SH-SY5Y (cell line): Measurements from ENCODE around the gene ARVCF.

ENCODE experiments used
- GATA2 ChIP-seq: IDR thresholded peaks from 2 replicates; pipeline ENCODE4 v1.6.1; 2011; ENCODE audit warnings: mild to moderate bottlenecking, low read depth, low read length
- GATA3 ChIP-seq: IDR thresholded peaks from 2 replicates; pipeline ENCODE4 v1.6.1; 2011; ENCODE audit warnings: low read depth, mild to moderate bottlenecking, low read length, moderate library complexity

The ARVCF gene

DNA sequence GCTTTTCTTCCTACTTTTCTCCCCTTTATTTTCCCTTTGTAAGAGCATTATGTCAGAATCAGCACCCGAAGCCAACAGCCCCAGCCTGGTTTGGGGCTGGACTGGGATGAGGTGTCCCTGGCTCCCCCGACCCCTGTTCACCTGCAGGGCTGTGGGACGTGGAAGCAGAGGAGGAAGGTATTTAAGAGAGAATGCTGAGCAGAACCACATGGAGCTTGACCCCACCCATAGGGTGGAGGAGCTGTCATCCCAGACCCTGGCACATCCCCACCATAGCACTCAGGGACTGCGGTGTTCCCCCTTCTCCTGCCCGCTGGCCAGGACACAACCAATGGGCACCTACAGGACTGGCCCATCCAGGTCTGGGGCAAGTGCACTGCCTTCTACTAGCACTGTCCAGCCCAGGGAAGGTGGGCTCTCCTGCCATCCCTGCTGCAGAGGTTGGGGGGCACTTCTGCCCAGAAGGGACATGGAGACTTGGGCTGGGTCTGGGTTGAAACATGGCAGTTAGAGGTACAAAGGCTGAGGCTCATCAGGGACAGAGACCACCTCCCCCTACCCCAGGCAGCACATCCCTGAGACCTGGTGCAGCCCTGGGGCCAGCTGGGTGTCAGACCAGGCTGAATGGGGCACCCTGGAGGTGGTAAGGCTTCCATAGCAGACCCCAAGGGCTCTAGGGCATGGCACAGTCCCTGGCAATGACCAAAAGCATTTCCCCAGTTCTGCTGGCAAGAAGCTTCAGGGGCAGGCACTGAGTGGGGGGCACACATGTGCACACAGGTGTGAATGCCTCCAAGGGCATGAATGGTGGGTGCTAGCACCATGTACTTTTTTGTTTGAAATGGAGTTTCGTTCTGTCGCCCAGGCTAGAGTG lies 23.9 kb upstream of the ARVCF start:
- TF ChIP-seq GATA2 (no peak), GATA3 (no peak)

DNA sequence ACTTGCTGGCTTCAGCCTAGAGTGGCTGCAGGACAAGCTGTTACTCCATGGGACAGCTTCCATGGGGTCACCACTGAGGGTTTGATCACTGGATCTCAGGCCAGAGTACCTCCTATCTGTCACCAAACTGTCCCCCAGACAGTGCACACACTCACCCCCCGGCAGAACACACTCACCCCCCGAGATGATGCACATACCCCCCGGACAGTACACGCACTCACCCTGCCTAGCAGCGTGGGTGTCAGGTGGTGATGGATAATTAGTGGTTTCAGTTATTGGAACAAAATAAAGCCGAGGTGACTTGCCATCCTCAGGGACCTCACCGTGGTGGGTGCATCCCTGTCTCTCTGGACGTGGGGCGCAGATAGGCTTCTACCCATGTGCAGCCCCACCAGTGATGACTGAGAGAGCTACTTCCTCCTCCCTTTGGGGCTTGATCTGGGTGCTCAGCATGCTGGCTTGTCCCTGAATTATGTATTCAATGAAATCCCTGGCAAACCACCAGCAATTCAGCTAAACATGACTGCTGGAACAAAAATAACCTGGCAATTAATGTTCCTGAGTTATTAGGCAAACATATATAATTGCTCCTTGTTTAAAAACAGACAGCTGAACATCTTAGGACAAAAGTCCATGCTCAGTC lies 23.2 kb upstream of the ARVCF start:
- TF ChIP-seq GATA2 (no peak), GATA3 (no peak)

GRCh38 chr22:20038574-20038973 lies 22.0 kb upstream of the ARVCF start:
- no peak for TF ChIP-seq GATA3
- TF ChIP-seq GATA2: no peak

GRCh38 chr22:20037419-20037818 lies 20.8 kb upstream of the ARVCF start:
- TF ChIP-seq GATA3 (no peak), GATA2 (no peak)

GRCh38 chr22:20036535-20037392 lies 20.1 kb upstream of the ARVCF start:
- no peak for TF ChIP-seq GATA2
- no peak for TF ChIP-seq GATA3

GRCh38 chr22:20036084-20036482 lies 19.5 kb upstream of the ARVCF start:
- TF ChIP-seq GATA3 (no peak), GATA2 (no peak)

DNA sequence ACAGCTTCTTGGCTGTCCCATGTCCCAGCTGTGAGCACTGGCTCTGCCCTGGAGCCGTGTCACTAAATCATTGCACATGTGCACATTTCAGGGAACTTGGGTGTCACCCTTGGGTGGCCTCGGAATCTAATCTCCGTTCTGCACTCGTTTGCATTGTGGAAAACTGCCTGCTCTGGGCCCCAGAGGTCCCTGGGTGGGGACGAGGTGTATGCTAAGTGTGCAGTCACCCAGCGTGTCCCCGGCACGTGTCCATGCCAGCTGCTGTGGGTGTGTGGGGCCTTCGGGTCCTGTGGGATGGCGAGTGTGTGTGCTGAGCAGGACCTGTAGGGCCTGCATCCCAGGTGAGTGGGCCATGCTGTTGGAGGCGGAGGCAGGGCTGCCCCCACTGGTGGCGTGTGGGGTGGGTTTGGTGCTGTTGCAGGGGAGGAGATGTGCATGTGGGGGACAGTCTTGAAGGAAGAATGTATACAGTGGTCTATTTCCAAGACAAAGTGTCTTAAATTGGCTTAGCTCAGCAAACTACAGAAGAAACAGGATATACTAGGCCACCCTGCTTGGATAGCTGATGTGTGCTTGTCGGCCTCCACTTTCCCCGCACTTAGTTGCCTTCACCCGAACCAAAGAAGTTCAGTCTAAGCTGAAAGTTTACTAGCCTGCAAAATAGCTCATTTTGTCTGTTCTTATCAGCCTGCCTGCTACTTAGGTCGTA lies 18.9 kb upstream of the ARVCF start:
- TF ChIP-seq GATA2 (no peak), GATA3 (no peak)

DNA sequence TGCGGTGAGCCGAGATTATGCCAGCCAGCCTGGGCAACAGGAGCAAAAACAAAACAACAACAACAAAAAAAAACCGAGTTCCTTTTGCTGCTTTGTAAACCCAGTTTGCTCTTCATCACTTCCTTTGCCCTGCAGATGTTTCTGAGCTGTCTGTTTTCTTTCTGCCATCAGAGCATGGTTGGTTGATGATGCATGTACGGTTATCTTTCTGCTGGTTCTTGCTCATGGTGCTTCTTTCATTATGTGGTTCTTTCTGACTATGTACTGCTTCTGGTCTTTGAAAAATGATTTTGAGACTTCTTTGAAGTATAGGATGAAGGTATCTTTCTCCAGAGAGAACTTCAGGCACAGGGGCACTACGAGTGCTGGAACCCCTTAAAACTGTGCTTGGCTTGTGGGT lies 17.5 kb upstream of the ARVCF start:
- TF ChIP-seq GATA2: no peak
- no peak for TF ChIP-seq GATA3

GRCh38 chr22:20033045-20033706 lies 16.6 kb upstream of the ARVCF start:
- no peak for TF ChIP-seq GATA3
- no peak for TF ChIP-seq GATA2

- TF ChIP-seq GATA2 (no peak), GATA3 (no peak)
Measured at GRCh38 chr22:20032407-20032991, 15.9 kb upstream of the ARVCF start.

DNA sequence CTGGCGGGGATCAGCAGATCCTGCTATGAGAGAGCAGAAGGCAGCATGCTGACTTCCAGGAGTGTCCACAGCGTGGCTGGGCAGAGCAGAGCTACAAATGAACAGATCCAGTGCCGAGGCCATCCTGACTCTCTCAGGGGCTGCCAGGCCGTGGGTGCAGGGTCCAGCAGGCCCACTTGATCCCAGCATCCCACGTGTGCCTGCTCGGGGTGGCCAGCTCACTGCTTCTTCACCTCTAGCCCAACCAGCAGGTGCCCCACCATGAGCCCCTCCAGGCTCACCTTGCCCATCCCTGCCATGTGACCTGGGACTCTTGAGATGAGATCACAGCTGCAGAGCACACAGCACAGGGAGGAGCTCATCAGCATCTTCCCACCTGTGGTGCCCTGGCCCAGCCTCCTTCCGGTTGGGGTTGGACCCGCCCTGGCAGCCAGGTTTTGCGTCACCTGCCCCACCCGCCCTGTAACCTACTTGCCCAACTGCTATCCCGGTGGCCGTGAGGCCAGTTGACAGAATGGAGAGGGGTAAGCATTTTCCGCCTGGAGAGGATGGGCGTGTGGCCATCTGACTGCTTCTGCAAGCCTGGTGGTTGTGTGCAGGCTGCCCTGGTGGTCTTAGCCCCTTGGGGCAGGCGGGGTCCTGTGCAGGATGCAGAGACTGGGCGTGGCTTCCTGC lies 15.2 kb upstream of the ARVCF start:
- TF ChIP-seq GATA2 (no peak), GATA3 (no peak)

GRCh38 chr22:20029550-20030225 lies 13.1 kb upstream of the ARVCF start:
- no peak for TF ChIP-seq GATA3
- no peak for TF ChIP-seq GATA2

DNA sequence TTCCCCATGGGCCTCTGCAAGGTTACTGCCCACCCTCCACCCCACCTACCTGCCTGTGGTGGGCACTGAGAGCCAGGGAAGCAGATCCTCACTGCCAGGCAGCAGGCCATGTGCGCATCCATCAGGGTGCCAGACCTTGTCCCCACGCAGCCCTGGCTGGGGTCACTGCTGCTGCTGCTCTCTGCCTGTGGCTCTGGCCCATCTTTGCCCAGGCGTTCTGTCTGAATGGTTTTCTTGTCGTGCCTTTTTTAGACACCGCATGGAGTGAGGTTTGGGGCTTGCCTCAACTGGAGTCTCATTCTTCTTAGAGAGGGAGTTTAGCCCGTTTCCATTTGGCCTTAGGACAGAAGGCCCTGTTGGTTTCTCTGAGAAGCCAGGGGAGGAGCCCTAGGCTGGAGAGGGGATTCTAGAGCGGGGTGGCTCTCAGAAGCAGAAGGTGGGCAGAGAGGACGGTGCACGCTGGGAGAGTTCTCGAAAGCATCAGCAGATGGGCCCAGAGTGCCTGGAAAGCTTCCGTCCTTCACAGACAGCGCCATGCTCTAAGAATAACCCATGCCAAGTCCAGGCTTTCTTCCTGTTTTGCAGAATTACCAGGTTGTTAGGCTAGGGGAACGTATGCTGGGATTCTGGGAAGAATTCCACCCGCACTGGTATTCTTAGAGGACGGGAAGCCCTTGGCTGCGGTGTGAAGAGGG lies 12.4 kb upstream of the ARVCF start:
- no peak for TF ChIP-seq GATA3
- TF ChIP-seq GATA2: no peak
